Purkinje cell (primary cell): ENCODE measurements around the gene GDF10. TPM values are rescaled to one million over a fixed set of nuclear protein-coding genes. Genes with fewer than 3 reads are reported as not detected.

Experiments
- polyA plus RNA-seq: library from polyadenylated mRNA; unstranded; fragments of >200 nt; fragmentation: Nextera tagmentation; gene quantifications from 2 replicates; pipeline ENCODE4 v1.2.1, GENCODE V29; 2014

The GDF10 gene, protein sequence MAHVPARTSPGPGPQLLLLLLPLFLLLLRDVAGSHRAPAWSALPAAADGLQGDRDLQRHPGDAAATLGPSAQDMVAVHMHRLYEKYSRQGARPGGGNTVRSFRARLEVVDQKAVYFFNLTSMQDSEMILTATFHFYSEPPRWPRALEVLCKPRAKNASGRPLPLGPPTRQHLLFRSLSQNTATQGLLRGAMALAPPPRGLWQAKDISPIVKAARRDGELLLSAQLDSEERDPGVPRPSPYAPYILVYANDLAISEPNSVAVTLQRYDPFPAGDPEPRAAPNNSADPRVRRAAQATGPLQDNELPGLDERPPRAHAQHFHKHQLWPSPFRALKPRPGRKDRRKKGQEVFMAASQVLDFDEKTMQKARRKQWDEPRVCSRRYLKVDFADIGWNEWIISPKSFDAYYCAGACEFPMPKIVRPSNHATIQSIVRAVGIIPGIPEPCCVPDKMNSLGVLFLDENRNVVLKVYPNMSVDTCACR
- polyA plus RNA-seq: 17.6 and 32.1 TPM in 2 replicates

GRCh38 chr10:47299611-47300428 lies at the start of gene GDF10:
Gene GDF10 (plus strand): TSS chr10:47300197. CDS start chr10:47300652, 455 bp downstream.

DNA sequence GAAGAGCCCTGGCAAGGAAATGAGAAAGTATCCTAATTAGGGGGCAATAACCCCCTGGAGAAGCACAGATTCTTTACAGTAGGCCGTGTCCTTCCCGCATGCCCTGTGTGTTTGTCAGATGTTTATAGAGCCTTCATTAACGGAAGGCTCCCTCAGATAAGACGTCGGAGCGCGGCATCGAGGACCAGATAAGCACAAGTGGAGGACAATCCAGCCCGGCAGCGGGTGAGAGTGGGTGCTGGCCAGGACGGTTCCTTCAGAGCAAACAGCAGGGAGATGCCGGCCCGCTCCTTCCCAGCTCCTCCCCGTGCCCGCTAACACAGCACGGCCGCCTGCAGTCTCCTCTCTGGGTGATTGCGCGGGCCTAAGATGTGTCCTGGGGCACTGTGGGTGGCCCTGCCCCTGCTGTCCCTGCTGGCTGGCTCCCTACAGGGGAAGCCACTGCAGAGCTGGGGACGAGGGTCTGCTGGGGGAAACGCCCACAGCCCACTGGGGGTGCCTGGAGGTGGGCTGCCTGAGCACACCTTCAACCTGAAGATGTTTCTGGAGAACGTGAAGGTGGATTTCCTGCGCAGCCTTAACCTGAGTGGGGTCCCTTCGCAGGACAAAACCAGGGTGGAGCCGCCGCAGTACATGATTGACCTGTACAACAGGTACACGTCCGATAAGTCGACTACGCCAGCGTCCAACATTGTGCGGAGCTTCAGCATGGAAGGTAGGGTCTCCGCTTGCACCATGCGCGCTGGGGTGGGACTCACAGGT lies 22.5 kb downstream of the GDF10 start, which contains the start of gene GDF2:
GDF2 (plus strand) TSS at position 155 of the 762 bp plus-strand sequence; CDS start at position 370, 215 bp downstream.

GRCh38 chr10:47348138-47348651 lies 48.2 kb downstream of the GDF10 start, which contains the start of gene RBP3:
Gene RBP3 (plus strand): TSS chr10:47348363. CDS start chr10:47348485, 122 bp downstream.

Other genes with a start within 250 kb of the GDF10 start
- gene GDF2, start 22.3 kb downstream of the GDF10 start, polyA plus RNA-seq: not detected in 2 replicates
- gene RBP3, start 48.2 kb downstream of the GDF10 start, polyA plus RNA-seq: not detected in 2 replicates
- not detected in 2 replicates for gene ZNF488, start 84.1 kb downstream of the GDF10 start, polyA plus RNA-seq
- not detected in 2 replicates for gene ANXA8, start 183.9 kb downstream of the GDF10 start, polyA plus RNA-seq
- not detected in 2 replicates for gene FAM25G, start 191.5 kb downstream of the GDF10 start, polyA plus RNA-seq
- 0.70 TPM in 1 of 2 replicates, not detected in the other for gene AGAP9, start 223.4 kb downstream of the GDF10 start, polyA plus RNA-seq